ENCODE data around the gene OLIG3.

Gene OLIG3

GRCh38 chr6:137495703-137496336 lies 1.6 kb upstream of the OLIG3 start:
- no peak for DNase-seq (ENCODE audit: low spot score)

GRCh38 chr6:137494988-137495702 lies 951 bp upstream of the OLIG3 start:
- no peak for DNase-seq (ENCODE audit: low spot score)

GRCh38 chr6:137493218-137494038 lies 766 bp downstream of the OLIG3 start:
- DNase-seq (ENCODE audit: low spot score) = no peak

GRCh38 chr6:137492289-137493217 lies 1.6 kb downstream of the OLIG3 start:
- DNase-seq (ENCODE audit: low spot score) = no peak

- DNase-seq (ENCODE audit: low spot score) = no peak
These were observed 2.7 kb downstream of the OLIG3 start for GRCh38 chr6:137491478-137491877.

- DNase-seq (ENCODE audit: low spot score) = no peak
These were observed 3.2 kb downstream of the OLIG3 start for GRCh38 chr6:137490961-137491360.

GRCh38 chr6:137490006-137490905 lies 3.9 kb downstream of the OLIG3 start:
- no peak for DNase-seq (ENCODE audit: low spot score)

- no peak for DNase-seq (ENCODE audit: low spot score)
These were observed 4.9 kb downstream of the OLIG3 start for GRCh38 chr6:137489046-137490005.

GRCh38 chr6:137488150-137489045 lies 5.8 kb downstream of the OLIG3 start:
- DNase-seq (ENCODE audit: low spot score) = no peak

- DNase-seq (ENCODE audit: low spot score) = no peak
These were observed 6.4 kb downstream of the OLIG3 start for GRCh38 chr6:137487869-137488149.

- DNase-seq (ENCODE audit: low spot score) = no peak
These were observed 6.9 kb downstream of the OLIG3 start for GRCh38 chr6:137487181-137487868.

- no peak for DNase-seq (ENCODE audit: low spot score)
These were observed 7.8 kb downstream of the OLIG3 start for GRCh38 chr6:137486416-137486815.

- no peak for DNase-seq (ENCODE audit: low spot score)
These were observed 13.8 kb downstream of the OLIG3 start for GRCh38 chr6:137480431-137480830.

- DNase-seq (ENCODE audit: low spot score) = no peak
These were observed 19.1 kb downstream of the OLIG3 start for GRCh38 chr6:137475103-137475502.

GRCh38 chr6:137473598-137473997 lies 20.6 kb downstream of the OLIG3 start:
- DNase-seq (ENCODE audit: low spot score) = no peak

- DNase-seq (ENCODE audit: low spot score) = no peak
These were observed 21.5 kb downstream of the OLIG3 start for GRCh38 chr6:137472641-137473137.

GRCh38 chr6:137471986-137472385 lies 22.2 kb downstream of the OLIG3 start:
- DNase-seq (ENCODE audit: low spot score) = no peak

GRCh38 chr6:137471497-137471896 lies 22.7 kb downstream of the OLIG3 start:
- no peak for DNase-seq (ENCODE audit: low spot score)

Measured in GM03348 (cell line).